GM19239 (cell line): Measurements from ENCODE around the gene DDX23.
A peak's percentile ranks its signal among the peaks of the same experiment; 100 is the strongest.
"Not testable (repeated sequence)": the region's sequence is repeated elsewhere in the genome, so short reads cannot be mapped to it uniquely, and the experiment has no call there.

ENCODE experiments used
- DNase-seq: peaks from one replicate; pipeline ENCODE4 v3.0.0; 2011; ENCODE audit warnings: low spot score; ENCODE audit not compliant: insufficient read length
- FAIRE-seq: peaks from 2 replicates; lab custom pipeline; 2011; peaks lifted over from hg19 to GRCh38; lab: Jason Lieb, UNC

Gene DDX23

GRCh38 chr12:48863291-48863690, 11.3 kb upstream of the DDX23 start:
- FAIRE-seq, result no peak
- DNase-seq, result no peak

DNA sequence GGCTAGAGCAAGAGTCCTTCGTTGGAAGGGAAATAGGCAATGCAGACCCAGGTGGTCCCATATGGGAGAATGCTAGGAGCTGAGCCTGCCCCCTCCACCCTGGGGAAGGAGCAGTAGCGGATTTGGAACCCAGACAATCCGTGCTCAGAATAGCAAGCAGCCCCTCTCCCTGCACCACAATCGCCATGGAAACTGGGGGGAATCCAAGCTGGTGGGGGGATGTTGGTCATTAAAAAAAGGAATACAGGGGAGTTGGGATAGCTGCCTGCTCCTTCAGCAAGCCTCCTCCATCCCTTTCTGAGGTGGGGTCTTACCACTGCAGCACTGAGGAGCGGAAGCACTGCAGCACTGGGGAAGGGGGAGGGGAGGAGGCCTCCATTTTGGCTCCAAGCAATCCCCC, 10.8 kb upstream of the DDX23 start:
- FAIRE-seq (no peak), DNase-seq (no peak)

DNA sequence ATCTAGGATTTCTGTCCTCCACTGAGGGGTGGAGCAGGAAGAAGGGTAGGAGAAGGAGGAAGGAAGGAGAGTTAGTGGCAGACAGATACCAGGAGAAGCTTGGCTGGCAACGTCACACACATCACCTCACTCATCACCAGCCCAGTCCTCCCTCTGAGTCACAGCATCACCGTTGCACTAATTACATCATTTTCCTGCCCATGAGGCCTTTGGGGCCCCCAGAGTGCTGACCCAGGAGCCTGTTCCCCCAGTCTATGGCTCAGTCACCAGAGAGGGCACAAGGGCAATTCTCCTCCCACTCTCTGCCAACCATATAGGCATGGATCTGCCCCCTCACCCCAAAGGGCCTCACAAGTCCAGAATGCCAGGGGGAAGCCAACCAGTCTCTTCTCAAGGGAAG, 9.1 kb upstream of the DDX23 start:
- DNase-seq (no peak), FAIRE-seq (no peak)

DNA sequence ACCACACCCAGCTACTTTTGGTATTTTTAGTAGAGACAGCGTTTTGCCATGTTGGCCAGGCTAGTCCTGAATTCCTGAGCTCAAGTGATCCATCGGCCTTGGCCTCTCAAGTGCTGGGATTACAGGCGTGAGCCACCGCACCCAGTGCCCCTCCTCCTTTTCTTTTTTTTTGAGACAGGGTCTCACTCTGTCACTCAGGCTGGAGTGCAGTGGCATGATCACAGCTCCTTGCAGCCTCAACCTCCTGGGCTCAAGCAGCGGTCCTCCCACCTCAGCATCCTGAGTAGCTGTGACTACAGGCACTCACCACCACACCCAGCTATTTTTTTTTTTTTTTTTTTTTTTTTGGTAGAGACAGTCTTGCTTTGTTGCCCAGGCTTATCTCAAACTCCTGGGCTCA, 8.3 kb upstream of the DDX23 start:
- not testable (repeated sequence) for FAIRE-seq, DNase-seq

GRCh38 chr12:48859607-48860006, 7.6 kb upstream of the DDX23 start:
- no peak for DNase-seq
- FAIRE-seq, result no peak

GRCh38 chr12:48858043-48858442, 6.1 kb upstream of the DDX23 start:
- FAIRE-seq (no peak), DNase-seq (no peak)

- no peak for DNase-seq
- FAIRE-seq, result no peak
These were observed 5.5 kb upstream of the DDX23 start for GRCh38 chr12:48857278-48857994.

GRCh38 chr12:48856379-48856778, 4.4 kb upstream of the DDX23 start:
- FAIRE-seq (no peak), DNase-seq (no peak)

GRCh38 chr12:48854932-48855331, 3.0 kb upstream of the DDX23 start:
- DNase-seq, FAIRE-seq: not testable (repeated sequence)

GRCh38 chr12:48854488-48854887, 2.5 kb upstream of the DDX23 start:
- FAIRE-seq, result no peak
- no peak for DNase-seq

DNA sequence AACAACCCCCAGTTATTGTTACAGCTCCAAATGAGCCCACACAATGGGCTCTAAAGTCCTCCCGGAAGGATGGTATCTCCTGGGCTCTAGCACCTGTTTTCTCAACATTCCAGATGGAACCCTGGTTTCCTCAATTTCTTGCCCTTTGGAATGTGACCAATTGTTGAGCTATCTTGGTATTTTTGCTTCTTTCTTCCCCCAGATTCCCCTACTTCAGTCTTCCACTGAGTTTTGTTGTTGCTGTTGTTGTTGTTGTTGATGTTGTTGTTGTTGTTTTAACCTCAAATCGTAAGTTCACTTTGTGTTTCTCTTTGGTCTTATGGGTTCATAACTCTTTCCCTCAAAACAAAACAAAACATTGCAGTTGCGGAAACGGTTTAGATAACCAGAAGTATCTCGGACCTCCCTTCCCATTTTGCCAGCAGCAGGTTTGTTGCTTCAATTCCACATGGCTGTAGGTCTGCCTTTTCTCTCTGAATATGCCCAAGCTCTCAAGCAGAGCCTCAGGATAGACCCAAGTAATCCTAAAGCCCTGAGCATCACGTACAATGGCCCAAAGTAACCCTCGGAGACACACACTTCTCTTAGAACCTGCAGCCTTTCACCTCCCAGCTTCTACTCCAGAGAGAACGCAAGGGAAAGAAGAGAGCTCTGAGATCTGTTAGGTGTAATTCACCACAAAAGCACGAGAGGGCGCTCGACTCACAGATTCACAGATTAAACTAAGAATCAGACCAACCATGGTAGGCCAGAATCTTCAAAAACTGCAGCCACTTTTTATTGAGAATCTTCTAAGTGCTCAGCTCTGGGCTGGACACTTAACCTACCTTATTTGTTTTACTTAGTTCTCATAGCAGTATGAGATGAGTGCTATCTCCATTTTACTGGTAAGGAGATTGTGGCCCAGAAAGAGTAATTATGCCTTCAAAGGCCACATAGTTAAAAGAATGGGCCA, 1.0 kb upstream of the DDX23 start:
- peak; percentile 66 for DNase-seq
- FAIRE-seq, result peak; percentile 94

GRCh38 chr12:48842021-48842420, 9.9 kb downstream of the DDX23 start:
- FAIRE-seq, result not testable (repeated sequence)

GRCh38 chr12:48838048-48838447, 13.9 kb downstream of the DDX23 start:
- FAIRE-seq, result no peak

More at GRCh38 chr12:48842021-48842420, 9.9 kb downstream of the DDX23 start:
- not testable (repeated sequence) for DNase-seq

DNA sequence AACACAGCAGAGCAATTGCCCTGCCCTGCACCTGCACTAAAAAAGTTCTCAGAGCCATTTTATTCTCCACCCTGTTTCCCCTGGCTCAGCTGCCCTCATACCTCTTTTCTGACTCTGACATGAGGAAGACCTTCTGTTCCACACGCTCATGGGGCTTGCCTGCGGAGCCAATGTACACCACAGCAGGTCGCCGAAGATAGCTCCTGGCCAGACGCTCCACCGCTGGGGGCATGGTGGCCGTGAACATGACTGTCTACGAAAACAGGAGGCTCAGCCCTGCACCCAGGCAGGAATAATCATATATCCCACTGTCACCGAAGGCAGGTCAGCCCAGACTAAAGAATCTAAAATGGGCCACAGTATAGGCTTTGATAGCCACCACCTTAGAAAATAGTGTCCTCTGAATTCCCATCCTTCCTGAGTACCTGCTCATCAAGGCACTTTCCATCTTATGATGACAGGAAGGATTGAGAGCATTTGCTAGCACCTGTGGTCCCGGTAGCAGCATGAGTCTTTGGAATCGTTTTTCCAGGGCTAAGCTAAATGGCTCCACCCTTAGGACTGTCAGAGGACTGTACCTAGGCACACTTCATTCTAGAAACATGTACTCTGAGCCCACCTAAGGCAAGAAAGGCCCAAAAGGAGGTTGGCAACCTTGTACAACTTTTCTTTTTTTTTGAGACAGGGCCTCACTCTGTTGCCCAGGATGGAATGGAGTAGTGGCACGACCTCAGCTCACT, 19.5 kb downstream of the DDX23 start:
- no peak for DNase-seq
- no peak for FAIRE-seq

More at GRCh38 chr12:48838048-48838447, 13.9 kb downstream of the DDX23 start:
- no peak for DNase-seq

DNA sequence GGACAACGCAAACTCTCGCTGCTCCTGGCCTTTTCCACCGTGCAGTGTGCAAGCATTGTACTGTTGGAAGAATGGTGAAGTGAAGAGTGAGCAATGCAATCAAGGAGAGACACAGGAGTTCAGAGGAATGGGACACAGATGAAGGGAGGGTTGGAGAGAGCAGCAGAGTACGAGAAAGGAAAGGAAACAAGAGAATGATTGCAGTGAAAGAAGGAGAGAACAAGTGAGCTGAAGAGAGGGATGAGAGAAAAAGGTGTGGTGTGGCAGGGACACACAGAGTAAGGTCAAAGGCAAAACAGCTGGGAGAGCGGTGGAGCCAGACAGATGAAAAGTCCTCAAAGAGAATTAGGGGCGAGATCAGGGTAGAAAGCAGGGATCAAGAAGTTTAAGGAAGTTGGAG, 20.7 kb downstream of the DDX23 start:
- DNase-seq (no peak), FAIRE-seq (no peak)

DNA sequence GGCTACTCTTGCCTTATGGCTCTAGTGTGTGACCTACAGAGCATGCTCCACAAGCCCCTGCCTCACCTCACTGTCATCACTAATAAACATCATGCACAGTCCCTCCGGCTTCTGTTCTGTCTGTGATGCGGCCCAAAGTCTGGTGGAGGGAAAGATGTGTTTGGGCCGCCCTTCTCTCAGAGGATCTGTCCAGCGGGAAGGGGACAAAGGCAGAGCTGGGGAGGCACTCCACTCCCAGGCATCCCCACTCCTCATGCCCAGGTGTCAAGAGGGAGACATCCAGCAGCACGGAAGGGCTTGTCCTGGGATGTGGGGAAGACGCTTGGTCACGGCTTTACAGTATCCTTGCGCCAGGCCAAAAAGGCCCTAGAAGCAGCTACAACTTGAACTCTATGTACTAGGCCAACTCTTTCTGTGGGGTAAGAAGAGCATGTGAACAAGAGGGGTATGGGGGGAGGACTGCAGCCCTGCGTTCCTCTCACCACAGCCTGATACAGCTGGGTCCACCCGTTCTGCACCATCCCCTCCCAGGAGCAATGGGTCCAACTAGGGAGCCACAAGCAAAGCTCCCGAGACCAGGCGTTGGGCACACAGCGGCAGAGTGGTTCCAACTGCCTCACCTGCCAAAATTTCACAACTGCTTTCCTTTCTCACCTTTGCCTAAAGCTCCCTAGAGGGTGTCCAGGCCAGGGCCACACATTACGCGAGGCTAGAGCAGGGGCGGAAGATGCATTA, 23.0 kb downstream of the DDX23 start:
- FAIRE-seq, result no peak
- no peak for DNase-seq

- FAIRE-seq, result no peak
- no peak for DNase-seq
These were observed 23.7 kb downstream of the DDX23 start for GRCh38 chr12:48828293-48828692.

- DNase-seq (no peak), FAIRE-seq (no peak)
These were observed 24.4 kb downstream of the DDX23 start for GRCh38 chr12:48827513-48828096.

DNA sequence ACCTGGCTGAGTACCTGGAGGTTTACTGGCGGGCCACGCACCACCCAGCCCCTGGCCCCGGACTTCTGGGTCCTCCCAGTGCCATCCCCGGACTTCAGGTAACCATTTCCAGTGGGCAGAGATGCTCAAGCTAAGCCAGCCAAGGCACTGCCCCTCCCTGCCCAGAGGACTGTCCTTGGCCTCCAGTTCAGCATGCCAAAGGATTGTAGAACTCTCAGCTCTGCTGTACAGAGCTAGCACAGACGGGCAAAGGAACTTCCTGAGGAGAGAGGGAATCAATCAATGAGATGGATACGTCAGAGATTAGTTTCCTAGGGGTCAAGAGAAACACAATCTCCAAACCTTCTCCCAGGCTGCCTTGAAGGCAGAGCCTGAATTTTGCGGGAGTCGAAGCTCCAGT, 24.9 kb downstream of the DDX23 start:
- DNase-seq, result no peak
- FAIRE-seq, result no peak
